GM18870 (cell line): Measurements from ENCODE around the gene CTPS1.
A peak's percentile ranks its signal among the peaks of the same experiment; 100 is the strongest.

ENCODE experiments used
- ATAC-seq: cut with Tn5 transposase; IDR thresholded peaks from one replicate; pipeline ENCODE4 v1.9.1; 2021; ENCODE audit warnings: moderate library complexity; ENCODE audit not compliant: unreplicated experiment

The CTPS1 gene

GRCh38 chr1:40965531-40965930 is 14.0 kb upstream of the CTPS1 start:
- no peak for ATAC-seq

- no peak for ATAC-seq
These were observed 13.1 kb upstream of the CTPS1 start for GRCh38 chr1:40966417-40966816.

- no peak for ATAC-seq
These were observed 10.1 kb upstream of the CTPS1 start for GRCh38 chr1:40969445-40969844.

- ATAC-seq = no peak
These were observed 7.5 kb upstream of the CTPS1 start for GRCh38 chr1:40971966-40972365.

GRCh38 chr1:40973912-40974311 is 5.6 kb upstream of the CTPS1 start:
- no peak for ATAC-seq

GRCh38 chr1:40974945-40975344 is 4.6 kb upstream of the CTPS1 start:
- ATAC-seq = no peak

- ATAC-seq = no peak
These were observed 2.4 kb upstream of the CTPS1 start for GRCh38 chr1:40976952-40977690.

- no peak for ATAC-seq
These were observed 1.8 kb upstream of the CTPS1 start for GRCh38 chr1:40977716-40978115.

- ATAC-seq = no peak
These were observed 633 bp upstream of the CTPS1 start for GRCh38 chr1:40978886-40979240.

- ATAC-seq = peak; percentile 16
These were observed 564 bp downstream of the CTPS1 start for GRCh38 chr1:40980068-40980452.

GRCh38 chr1:40980453-40981121 is 1.1 kb downstream of the CTPS1 start:
- ATAC-seq = no peak

GRCh38 chr1:40981691-40982448 is 2.4 kb downstream of the CTPS1 start:
- ATAC-seq = no peak

- ATAC-seq = no peak
These were observed 3.2 kb downstream of the CTPS1 start for GRCh38 chr1:40982721-40983120.

- ATAC-seq = no peak
These were observed 3.8 kb downstream of the CTPS1 start for GRCh38 chr1:40983286-40983685.

GRCh38 chr1:40984066-40984465 is 4.6 kb downstream of the CTPS1 start:
- ATAC-seq = no peak

GRCh38 chr1:40984531-40984930 is 5.0 kb downstream of the CTPS1 start:
- ATAC-seq = no peak

- no peak for ATAC-seq
These were observed 5.7 kb downstream of the CTPS1 start for GRCh38 chr1:40985161-40985560.

- no peak for ATAC-seq
These were observed 6.4 kb downstream of the CTPS1 start for GRCh38 chr1:40985875-40986274.

GRCh38 chr1:40986328-40986783 is 6.9 kb downstream of the CTPS1 start:
- ATAC-seq = no peak

GRCh38 chr1:40986956-40987355 is 7.5 kb downstream of the CTPS1 start:
- no peak for ATAC-seq

GRCh38 chr1:40987439-40988276 is 8.2 kb downstream of the CTPS1 start:
- ATAC-seq = no peak
